Adrenal gland (tissue), 5 donors: ENCODE measurements around the gene MARCHF4.

Source experiments
- POLR2A ChIP-seq, 2 donors: fragments of 450-650 bp; IDR thresholded peaks; one replicate each; pipeline ENCODE4 v1.6.1; 2017; ENCODE audit warnings: antibody characterized with exemption in 2 of 2, mild to moderate bottlenecking in 2 of 2, moderate library complexity in 1 of 2
- TF ChIP-seq, protein P1 (sequence below), 6 experiments: fragments of 450-650 bp in 4 of 6; fragments of 200-600 bp in 2 of 6; sonication (generic) in 1 of 6; IDR thresholded peaks; 1 replicate in 5 of 6; 2 replicates in 1 of 6; pipeline versions ENCODE4 v1.5.1 to v1.8.0; 2016 to 2021; ENCODE audit warnings: antibody characterized with exemption in 6 of 6, mild to moderate bottlenecking in 2 of 6, moderate library complexity in 1 of 6
- donor health status: DM: no; HTN: no; CAD: no.

DNA sequence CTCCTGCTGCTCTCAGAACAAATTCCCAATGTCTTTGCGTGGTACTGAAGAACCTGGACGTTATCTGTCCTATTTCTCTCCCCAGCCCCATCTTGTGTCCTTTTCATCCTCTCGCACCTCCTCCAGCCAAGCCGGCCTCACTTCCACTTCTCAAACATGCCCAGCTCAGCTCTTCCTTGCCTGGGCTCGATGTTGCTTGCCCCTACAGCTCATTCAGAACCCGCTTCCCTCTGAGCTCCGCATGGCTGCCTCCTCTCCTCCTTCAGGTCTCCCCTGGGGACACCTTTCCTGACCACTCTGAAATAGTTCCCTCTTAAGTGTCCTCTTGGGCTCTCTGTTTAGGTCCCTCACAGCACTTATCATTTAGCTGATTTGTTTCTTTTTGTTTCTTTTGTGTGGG is 33.3 kb upstream of the MARCHF4 start:
- TF ChIP-seq, protein P1, sequence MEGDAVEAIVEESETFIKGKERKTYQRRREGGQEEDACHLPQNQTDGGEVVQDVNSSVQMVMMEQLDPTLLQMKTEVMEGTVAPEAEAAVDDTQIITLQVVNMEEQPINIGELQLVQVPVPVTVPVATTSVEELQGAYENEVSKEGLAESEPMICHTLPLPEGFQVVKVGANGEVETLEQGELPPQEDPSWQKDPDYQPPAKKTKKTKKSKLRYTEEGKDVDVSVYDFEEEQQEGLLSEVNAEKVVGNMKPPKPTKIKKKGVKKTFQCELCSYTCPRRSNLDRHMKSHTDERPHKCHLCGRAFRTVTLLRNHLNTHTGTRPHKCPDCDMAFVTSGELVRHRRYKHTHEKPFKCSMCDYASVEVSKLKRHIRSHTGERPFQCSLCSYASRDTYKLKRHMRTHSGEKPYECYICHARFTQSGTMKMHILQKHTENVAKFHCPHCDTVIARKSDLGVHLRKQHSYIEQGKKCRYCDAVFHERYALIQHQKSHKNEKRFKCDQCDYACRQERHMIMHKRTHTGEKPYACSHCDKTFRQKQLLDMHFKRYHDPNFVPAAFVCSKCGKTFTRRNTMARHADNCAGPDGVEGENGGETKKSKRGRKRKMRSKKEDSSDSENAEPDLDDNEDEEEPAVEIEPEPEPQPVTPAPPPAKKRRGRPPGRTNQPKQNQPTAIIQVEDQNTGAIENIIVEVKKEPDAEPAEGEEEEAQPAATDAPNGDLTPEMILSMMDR (IDR thresholded peaks at IDR 0.05), result no peak
- TF ChIP-seq POLR2A (IDR thresholded peaks at IDR 0.05), result no peak
